Panc1 (cell line): Measurements from ENCODE around the gene TMCC1. TPM values are rescaled to one million over a fixed set of nuclear protein-coding genes. Genes with fewer than 3 reads are reported as not detected.

Source experiments
- ATAC-seq: fragments of 200-7000 bp; cut with Tn5 transposase; 2 replicates; pipeline ENCODE4 v1.9.1; 2020; ENCODE audit warnings: mild to moderate bottlenecking, moderate library complexity
- BruUV-seq: library from RNA; stranded (reverse); fragments of 400-500 nt; replicated peaks from 2 replicates; lab custom pipeline; 2021; lab: Mats Ljungman, UMichigan
- CTCF ChIA-PET: fragments of 300-600 bp; sonication (Branson Sonifier 250); formaldehyde crosslinking; loops from one replicate; lab custom pipeline; 2022; ENCODE audit warnings: antibody characterized with exemption; lab: Charles Lee
- POLR2A ChIA-PET: fragments of 300-600 bp; sonication (Branson Sonifier 250); formaldehyde crosslinking; loops from one replicate; lab custom pipeline; 2022; ENCODE audit warnings: antibody characterized with exemption; lab: Charles Lee
- DNase-seq: peaks from one replicate; pipeline ENCODE4 v3.0.0-alpha.2; 2010; ENCODE audit warnings: low read depth, low spot score
- H3K27ac ChIP-seq: 2 replicates; pipeline ENCODE4 v1.5.1; 2011; ENCODE audit warnings: mild to moderate bottlenecking, low read length, inconsistent platforms
- H3K27me3 ChIP-seq: fragments of 200-500 bp; sonication (Bioruptor generic); 2 replicates; pipeline ENCODE4 v1.6.0; 2014; ENCODE audit warnings: low read length, inconsistent platforms; ENCODE audit not compliant: control insufficient read depth, insufficient read depth
- H3K36me3 ChIP-seq: fragments of 200-500 bp; sonication (Bioruptor generic); 2 replicates; pipeline ENCODE4 v1.5.1; 2014; ENCODE audit warnings: inconsistent platforms, mild to moderate bottlenecking, low read length, moderate library complexity; ENCODE audit not compliant: control insufficient read depth, insufficient read depth
- H3K4me1 ChIP-seq: 2 replicates; pipeline ENCODE4 v1.5.1; 2011; ENCODE audit warnings: inconsistent platforms, mild to moderate bottlenecking, low read length, moderate library complexity; ENCODE audit not compliant: control insufficient read depth, insufficient read depth
- H3K4me3 ChIP-seq, 2 experiments: 2 replicates each; pipeline ENCODE4 v1.5.1; 2011 to 2012; ENCODE audit warnings: low read depth in 2 of 2, low read length in 2 of 2, mild to moderate bottlenecking in 2 of 2, inconsistent platforms in 1 of 2, moderate library complexity in 1 of 2
- H3K9me3 ChIP-seq: fragments of 200-500 bp; sonication (Bioruptor generic); 2 replicates; pipeline ENCODE4 v1.5.1; 2014; ENCODE audit warnings: low read depth, mild to moderate bottlenecking, inconsistent platforms, low read length, moderate library complexity; ENCODE audit not compliant: control insufficient read depth, insufficient read depth
- CTCF ChIP-seq: fragments of 450-650 bp; IDR thresholded peaks from 2 replicates; pipeline ENCODE4 v1.5.1; 2017; ENCODE audit warnings: mild to moderate bottlenecking
- POLR2AphosphoS5 ChIP-seq: IDR thresholded peaks from 2 replicates; pipeline ENCODE4 v1.6.1; 2012; ENCODE audit warnings: mild to moderate bottlenecking, low read depth, low read length, moderate library complexity
- REST ChIP-seq, 2 experiments: IDR thresholded peaks; 2 replicates each; pipeline ENCODE4 v1.6.1; 2011 to 2012; ENCODE audit warnings: low read depth in 2 of 2, control low read depth in 1 of 2, low read length in 1 of 2, mild to moderate bottlenecking in 1 of 2, moderate library complexity in 1 of 2; ENCODE audit not compliant: insufficient read depth in 1 of 2
- SIN3A ChIP-seq: IDR thresholded peaks from 2 replicates; pipeline ENCODE4 v1.6.1; 2012; ENCODE audit warnings: low read depth, mild to moderate bottlenecking, low read length, moderate library complexity, borderline replicate concordance; ENCODE audit not compliant: insufficient read depth
- TCF7L2 ChIP-seq: IDR thresholded peaks from 2 replicates; pipeline ENCODE4 v1.6.1; 2011; ENCODE audit warnings: mild to moderate bottlenecking, low read depth, low read length, inconsistent platforms
- in situ Hi-C: cut with HindIII; loops from 2 replicates; pipeline ENCODE4 v1.10.0; 2016; ENCODE audit warnings: low sequenced_read_pairs, low pct_unique_long_range_greater_than_20kb
- intact Hi-C: fragments of 100-400 bp; cut with micrococcal nuclease; formaldehyde crosslinking; loops from one replicate; pipeline ENCODE4 v1.10.0; 2022; ENCODE audit not compliant: unreplicated experiment
- total RNA-seq: library from RNA; stranded (reverse); gene quantifications from one replicate; pipeline ENCODE4 v1.2.1, GENCODE V29; 2021; ENCODE audit not compliant: unreplicated experiment

The TMCC1 gene
- total RNA-seq, 1 experiment from 2014 or later, result 33.2 TPM

DNA sequence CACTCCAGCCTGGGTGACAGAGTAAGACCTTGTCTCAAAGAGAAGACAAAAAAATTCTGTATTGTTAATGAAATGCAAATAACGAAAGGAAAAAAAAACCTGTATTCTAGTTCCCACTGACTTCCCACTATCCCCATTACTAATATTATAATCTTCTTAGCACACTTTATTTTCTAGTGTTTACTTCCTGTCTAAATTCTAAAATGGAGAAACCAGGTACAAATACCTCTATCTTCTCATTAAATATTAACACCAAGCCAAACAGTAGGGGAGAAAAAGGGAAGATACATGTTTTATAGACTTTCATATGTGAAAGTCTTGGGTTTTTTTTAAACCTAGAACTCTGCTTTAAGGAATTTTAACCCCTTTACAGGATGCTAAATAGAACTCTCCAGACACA, 231.7 kb downstream of the TMCC1 start:
- ATAC-seq (no peak), DNase-seq (no peak)
- no peak overlapping the region for H3K4me3 ChIP-seq
- no peaks in the 10 kb centered on the region for H3K36me3 ChIP-seq
- ChIA-PET POLR2A (no interaction called here), CTCF (no interaction called here)
- no TSS peak for BruUV-seq
- TF ChIP-seq REST (IDR thresholded peaks at IDR 0.05; ENCODE audit: insufficient read depth in 1 of 2, low read depth in 2 of 2, low read length in 1 of 2), result no peak
- TF ChIP-seq CTCF, result no peak
- no peak for TF ChIP-seq SIN3A
- no peak for TF ChIP-seq TCF7L2
- TF ChIP-seq POLR2AphosphoS5, result no peak
- no peaks in the 10 kb centered on the region for H3K27me3 ChIP-seq
- no peak overlapping the region for H3K27ac ChIP-seq
- H3K9me3 ChIP-seq, result no peaks in the 10 kb centered on the region
- in situ Hi-C loops, result loop anchor here (25.0 kb wide), 1 partner anchor 176 kb away; no protein-coding TSS in a partner anchor
- peaks cover 13% of the 10 kb centered on the region for H3K4me1 ChIP-seq
- intact Hi-C loops, result no loop called here

DNA sequence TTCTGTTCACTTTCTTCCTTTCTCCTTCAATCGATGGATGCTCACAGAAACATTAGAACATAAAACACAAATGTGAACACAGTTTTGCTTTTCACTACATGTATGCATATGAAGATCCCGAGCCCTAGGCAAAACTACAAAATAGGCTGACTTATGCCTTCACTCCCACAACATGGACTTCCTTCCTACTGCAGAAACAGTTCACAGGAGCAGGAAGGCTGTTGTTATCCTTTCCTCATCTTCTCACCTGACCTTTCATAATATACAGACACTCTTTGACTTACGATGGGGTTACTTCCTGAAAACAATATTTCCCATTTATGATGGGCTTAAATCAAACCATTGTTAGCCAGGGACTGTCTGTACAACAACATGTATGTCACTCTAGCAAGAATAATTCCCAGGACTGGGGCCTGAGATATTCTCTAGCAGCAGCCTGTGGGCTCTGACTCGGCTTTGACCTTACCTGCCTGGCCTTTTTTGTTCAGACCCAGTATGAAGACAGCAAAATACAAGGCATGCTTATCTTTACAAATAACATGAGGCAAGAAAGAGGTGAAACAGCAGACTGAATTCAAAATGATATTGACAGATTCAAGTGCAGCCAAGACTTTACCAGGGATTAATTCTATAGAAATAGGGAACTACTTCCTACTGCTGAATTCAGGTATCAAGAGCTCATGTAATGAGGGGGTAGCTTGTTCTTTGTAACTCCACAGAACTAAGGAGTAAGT, 235.2 kb downstream of the TMCC1 start:
- Histone ChIP-seq H3K4me1 (peaks cover 13% of the 10 kb centered on the region), H3K36me3 (no peaks in the 10 kb centered on the region), H3K27me3 (no peaks in the 10 kb centered on the region), H3K27ac (peak overlapping the region; percentile 25; the same call in 1 of the 2 replicates), H3K4me3 (no peak overlapping the region), H3K9me3 (no peaks in the 10 kb centered on the region)
- ATAC-seq (no peak), DNase-seq (no peak)
- no peak for TF ChIP-seq TCF7L2
- no peak for TF ChIP-seq CTCF
- TF ChIP-seq POLR2AphosphoS5, result no peak
- no peak for TF ChIP-seq REST (IDR thresholded peaks at IDR 0.05; ENCODE audit: insufficient read depth in 1 of 2, low read depth in 2 of 2, low read length in 1 of 2)
- no peak for TF ChIP-seq SIN3A
- ChIA-PET POLR2A (interaction anchor here (0.7 kb wide), 1 partner anchor 164 kb away, joined by 5 read pairs; no protein-coding TSS in a partner anchor), CTCF (no interaction called here)
- in situ Hi-C loops (loop anchor here (25.0 kb wide), 1 partner anchor 179 kb away; no protein-coding TSS in a partner anchor), intact Hi-C loops (no loop called here)
- no TSS peak for BruUV-seq
